ENCODE results near the gene VAMP2.

The VAMP2 gene, protein sequence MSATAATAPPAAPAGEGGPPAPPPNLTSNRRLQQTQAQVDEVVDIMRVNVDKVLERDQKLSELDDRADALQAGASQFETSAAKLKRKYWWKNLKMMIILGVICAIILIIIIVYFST

DNA sequence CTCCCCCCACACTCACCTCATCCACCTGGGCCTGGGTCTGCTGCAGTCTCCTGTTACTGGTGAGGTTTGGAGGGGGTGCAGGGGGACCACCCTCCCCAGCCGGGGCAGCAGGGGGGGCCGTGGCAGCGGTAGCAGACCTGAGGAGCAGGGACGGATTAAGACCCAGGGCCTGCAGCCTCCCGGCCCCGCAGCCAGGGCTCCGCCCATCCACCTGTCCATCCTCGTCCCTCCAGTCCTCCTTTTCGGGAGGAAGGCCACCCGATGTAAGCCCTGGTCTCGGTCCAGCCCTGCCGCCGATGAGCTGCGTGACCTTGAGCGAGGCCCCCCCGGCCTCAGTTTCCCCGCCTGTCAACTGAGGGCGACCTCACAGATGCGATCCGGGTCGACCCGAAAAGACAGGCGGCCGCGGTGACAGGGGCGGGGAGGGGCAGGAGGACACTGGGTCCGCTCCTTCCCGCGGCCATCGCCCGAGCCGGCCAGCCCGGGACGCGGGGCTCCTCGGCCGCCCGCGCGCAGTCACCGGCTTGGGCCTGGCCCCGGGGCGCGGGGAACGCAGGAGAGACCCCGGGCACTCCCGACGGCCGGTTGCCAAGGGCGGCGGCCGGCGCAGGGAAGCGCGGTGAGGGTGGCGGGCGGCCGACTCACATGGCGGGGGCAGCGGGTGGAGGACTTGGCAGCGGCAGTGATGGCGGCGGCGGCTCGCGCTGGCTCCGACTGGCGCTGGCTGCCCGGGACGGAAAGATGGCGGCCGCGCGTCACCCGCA is at the start of gene VAMP2:
TSS of gene VAMP2 (minus strand) at position 716 of the 764 bp plus-strand sequence. CDS start at position 647, 69 bp downstream.
- TF ChIP-seq ZFP30 (CRISPR knock-in tag; IDR thresholded peaks at IDR 0.05): no peak
- TF ChIP-seq PPARA (CRISPR knock-in tag; IDR thresholded peaks at IDR 0.05; ENCODE audit: borderline replicate concordance): no peak
- no peak for TF ChIP-seq RARB (CRISPR knock-in tag; IDR thresholded peaks at IDR 0.05)
- no peak for TF ChIP-seq ZNF8 (CRISPR knock-in tag; IDR thresholded peaks at IDR 0.05)
- no peak for TF ChIP-seq ZC3H10 (CRISPR knock-in tag; IDR thresholded peaks at IDR 0.05)
- no peak for TF ChIP-seq SNAI2 (CRISPR knock-in tag; IDR thresholded peaks at IDR 0.05)
- TF ChIP-seq, protein P1, sequence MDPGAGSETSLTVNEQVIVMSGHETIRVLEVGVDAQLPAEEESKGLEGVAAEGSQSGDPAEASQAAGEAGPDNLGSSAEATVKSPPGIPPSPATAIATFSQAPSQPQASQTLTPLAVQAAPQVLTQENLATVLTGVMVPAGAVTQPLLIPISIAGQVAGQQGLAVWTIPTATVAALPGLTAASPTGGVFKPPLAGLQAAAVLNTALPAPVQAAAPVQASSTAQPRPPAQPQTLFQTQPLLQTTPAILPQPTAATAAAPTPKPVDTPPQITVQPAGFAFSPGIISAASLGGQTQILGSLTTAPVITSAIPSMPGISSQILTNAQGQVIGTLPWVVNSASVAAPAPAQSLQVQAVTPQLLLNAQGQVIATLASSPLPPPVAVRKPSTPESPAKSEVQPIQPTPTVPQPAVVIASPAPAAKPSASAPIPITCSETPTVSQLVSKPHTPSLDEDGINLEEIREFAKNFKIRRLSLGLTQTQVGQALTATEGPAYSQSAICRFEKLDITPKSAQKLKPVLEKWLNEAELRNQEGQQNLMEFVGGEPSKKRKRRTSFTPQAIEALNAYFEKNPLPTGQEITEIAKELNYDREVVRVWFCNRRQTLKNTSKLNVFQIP (CRISPR knock-in tag; IDR thresholded peaks at IDR 0.05; ENCODE audit: borderline replicate concordance, low read depth): no peak
- TF ChIP-seq, protein P2, sequence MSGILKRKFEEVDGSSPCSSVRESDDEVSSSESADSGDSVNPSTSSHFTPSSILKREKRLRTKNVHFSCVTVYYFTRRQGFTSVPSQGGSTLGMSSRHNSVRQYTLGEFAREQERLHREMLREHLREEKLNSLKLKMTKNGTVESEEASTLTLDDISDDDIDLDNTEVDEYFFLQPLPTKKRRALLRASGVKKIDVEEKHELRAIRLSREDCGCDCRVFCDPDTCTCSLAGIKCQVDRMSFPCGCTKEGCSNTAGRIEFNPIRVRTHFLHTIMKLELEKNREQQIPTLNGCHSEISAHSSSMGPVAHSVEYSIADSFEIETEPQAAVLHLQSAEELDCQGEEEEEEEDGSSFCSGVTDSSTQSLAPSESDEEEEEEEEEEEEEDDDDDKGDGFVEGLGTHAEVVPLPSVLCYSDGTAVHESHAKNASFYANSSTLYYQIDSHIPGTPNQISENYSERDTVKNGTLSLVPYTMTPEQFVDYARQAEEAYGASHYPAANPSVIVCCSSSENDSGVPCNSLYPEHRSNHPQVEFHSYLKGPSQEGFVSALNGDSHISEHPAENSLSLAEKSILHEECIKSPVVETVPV (CRISPR knock-in tag; IDR thresholded peaks at IDR 0.05): no peak
- no peak for TF ChIP-seq BACH2 (CRISPR knock-in tag; IDR thresholded peaks at IDR 0.05; ENCODE audit: borderline replicate concordance)
- peak; percentile 49 for ATAC-seq

DNA sequence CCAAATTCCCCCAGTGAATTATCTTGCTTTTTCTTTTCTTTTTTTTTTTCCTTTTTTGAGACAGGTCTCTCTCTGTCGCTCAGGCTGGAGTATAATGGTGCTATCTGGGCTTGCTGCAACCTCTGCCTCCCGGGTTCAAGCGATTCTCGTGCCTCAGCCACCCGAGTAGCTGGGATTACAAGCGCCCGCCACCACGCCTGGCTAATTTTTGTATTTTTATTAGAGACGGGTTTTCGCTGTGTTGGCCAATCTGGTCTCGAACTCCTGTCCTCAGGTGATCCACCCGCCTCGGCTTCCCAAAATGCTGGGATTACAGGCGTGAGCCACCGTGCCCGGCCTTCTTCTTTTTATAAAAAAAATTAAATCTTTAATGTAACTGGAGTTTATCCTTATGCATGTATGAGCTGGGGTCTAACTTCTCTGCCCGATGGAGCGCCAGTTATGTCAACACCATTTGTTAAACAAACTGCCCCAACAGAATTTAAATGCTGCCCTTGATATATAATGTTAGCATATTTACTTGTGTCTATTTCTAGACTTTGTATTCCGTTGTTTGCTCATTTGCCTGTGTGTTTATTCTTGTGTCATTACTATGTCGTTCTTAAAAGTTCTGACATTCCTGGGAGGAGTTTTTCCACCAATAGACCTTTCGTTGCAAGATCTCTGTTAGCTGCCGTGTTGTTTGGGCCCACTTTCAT is 48.2 kb upstream of the VAMP2 start:
- ATAC-seq: peak; percentile 33
- TF ChIP-seq, protein P3, sequence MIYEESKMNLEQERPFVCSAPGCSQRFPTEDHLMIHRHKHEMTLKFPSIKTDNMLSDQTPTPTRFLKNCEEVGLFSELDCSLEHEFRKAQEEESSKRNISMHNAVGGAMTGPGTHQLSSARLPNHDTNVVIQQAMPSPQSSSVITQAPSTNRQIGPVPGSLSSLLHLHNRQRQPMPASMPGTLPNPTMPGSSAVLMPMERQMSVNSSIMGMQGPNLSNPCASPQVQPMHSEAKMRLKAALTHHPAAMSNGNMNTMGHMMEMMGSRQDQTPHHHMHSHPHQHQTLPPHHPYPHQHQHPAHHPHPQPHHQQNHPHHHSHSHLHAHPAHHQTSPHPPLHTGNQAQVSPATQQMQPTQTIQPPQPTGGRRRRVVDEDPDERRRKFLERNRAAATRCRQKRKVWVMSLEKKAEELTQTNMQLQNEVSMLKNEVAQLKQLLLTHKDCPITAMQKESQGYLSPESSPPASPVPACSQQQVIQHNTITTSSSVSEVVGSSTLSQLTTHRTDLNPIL (CRISPR knock-in tag; IDR thresholded peaks at IDR 0.05; ENCODE audit: low read depth): no peak
- TF ChIP-seq TCF4 (CRISPR knock-in tag; IDR thresholded peaks at IDR 0.05; ENCODE audit: borderline replicate concordance) (no peak), PPARA (CRISPR knock-in tag; IDR thresholded peaks at IDR 0.05; ENCODE audit: borderline replicate concordance) (no peak), TOX (CRISPR knock-in tag; IDR thresholded peaks at IDR 0.05; ENCODE audit: borderline replicate concordance) (no peak), BACH2 (CRISPR knock-in tag; IDR thresholded peaks at IDR 0.05; ENCODE audit: borderline replicate concordance) (no peak)
- TF ChIP-seq, protein P4, sequence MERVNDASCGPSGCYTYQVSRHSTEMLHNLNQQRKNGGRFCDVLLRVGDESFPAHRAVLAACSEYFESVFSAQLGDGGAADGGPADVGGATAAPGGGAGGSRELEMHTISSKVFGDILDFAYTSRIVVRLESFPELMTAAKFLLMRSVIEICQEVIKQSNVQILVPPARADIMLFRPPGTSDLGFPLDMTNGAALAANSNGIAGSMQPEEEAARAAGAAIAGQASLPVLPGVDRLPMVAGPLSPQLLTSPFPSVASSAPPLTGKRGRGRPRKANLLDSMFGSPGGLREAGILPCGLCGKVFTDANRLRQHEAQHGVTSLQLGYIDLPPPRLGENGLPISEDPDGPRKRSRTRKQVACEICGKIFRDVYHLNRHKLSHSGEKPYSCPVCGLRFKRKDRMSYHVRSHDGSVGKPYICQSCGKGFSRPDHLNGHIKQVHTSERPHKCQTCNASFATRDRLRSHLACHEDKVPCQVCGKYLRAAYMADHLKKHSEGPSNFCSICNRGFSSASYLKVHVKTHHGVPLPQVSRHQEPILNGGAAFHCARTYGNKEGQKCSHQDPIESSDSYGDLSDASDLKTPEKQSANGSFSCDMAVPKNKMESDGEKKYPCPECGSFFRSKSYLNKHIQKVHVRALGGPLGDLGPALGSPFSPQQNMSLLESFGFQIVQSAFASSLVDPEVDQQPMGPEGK (CRISPR knock-in tag; IDR thresholded peaks at IDR 0.05; ENCODE audit: borderline replicate concordance): no peak

DNA sequence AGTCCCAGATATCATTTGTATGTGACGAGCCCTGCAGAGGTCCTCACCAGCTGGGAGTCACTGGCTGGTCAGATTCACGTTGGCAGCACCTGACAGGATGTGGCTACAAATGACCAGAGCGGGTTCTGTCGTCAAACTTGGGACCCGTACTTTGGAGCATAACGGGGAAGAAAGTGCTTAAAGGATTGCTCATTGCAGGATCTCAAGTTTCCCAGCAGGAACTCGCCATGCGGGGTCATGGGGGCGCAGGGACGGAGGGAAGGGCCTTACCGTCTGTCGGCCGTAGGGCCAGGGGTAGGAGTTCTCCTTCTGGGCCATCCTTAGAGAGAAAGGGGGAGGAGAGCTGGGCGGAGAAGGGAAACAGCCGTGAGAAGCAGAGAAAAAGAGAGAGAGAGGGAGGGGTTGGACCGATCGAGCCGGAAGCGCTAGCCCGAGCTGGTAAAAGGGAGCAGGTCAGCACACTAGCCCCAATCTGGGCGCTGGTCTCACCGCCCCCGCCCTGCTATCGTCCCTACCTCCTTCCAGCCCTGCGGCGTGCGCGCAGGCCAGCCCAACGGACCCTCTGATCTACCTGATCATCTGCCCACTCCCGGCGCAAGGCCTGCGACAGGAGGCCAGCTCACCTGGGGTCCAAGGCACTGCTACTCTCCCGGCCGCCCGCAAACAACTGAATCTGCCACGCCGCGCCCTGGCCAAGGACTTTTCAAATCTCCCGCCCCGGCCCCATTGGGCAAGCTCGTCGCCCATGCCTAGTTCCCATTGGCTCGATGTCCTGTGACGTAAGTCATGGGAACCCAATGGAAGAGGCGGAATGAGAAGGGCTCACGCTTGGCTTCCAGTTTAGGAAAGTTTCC is 47.4 kb upstream of the VAMP2 start, which contains the start of gene AURKB:
TSS of gene AURKB (minus strand) at position 669 of the 854 bp plus-strand sequence. CDS start at position 318, 351 bp downstream.
- TF ChIP-seq SNAI2 (CRISPR knock-in tag; IDR thresholded peaks at IDR 0.05) (no peak), PPARA (CRISPR knock-in tag; IDR thresholded peaks at IDR 0.05; ENCODE audit: borderline replicate concordance) (no peak), OSR1 (CRISPR knock-in tag; IDR thresholded peaks at IDR 0.05) (no peak), ZNF8 (CRISPR knock-in tag; IDR thresholded peaks at IDR 0.05) (no peak), ZC3H10 (CRISPR knock-in tag; IDR thresholded peaks at IDR 0.05) (no peak)
- TF ChIP-seq, protein P4 (CRISPR knock-in tag; IDR thresholded peaks at IDR 0.05; ENCODE audit: borderline replicate concordance): no peak
- ATAC-seq: peak; percentile 97

All from SK-N-SH treated with all-trans-retinoic acid at 6 μM for 48 hours (cell line).